K562 (cell line): ENCODE results near the gene RERE. TPM values are rescaled to one million over a fixed set of nuclear protein-coding genes. Genes with fewer than 3 reads are reported as not detected.

Experiments
- ATAC-seq: fragments of 200-7000 bp; cut with Tn5 transposase; 3 replicates; pipeline ENCODE4 v1.9.1; 2020; ENCODE audit warnings: moderate library complexity
- BruUV-seq: library from RNA; stranded (reverse); fragments of 400-500 nt; replicated peaks from 2 replicates; lab custom pipeline; 2021; lab: Mats Ljungman, UMichigan
- CTCF ChIA-PET: fragments of 300-600 bp; formaldehyde crosslinking; extraction: SDS; loops from one replicate; lab custom pipeline; 2021; ENCODE audit warnings: low intra/inter-chr PET ratio; lab: Yijun Ruan, JAX
- POLR2A ChIA-PET: fragments of 300-600, 350-650 bp; sonication (Branson Sonifier 250); formaldehyde crosslinking; extraction: SDS; loops from one replicate; lab custom pipeline; 2021; ENCODE audit warnings: antibody characterized with exemption, inconsistent platforms; lab: Yijun Ruan, JAX
- DNase-seq, 4 experiments: peaks; one replicate each; pipeline versions ENCODE4 v3.0.0 to v3.0.0-alpha.2; 2011 to 2018; ENCODE audit warnings: low spot score in 3 of 4, mixed read lengths in 3 of 4; ENCODE audit errors: extremely low read depth in 1 of 4
- FAIRE-seq: peaks from 2 replicates; lab custom pipeline; 2011; peaks lifted over from hg19 to GRCh38; lab: Jason Lieb, UNC
- H2AFZ ChIP-seq: 2 replicates; pipeline ENCODE4 v1.6.0; 2011; ENCODE audit warnings: low read depth, low read length, control low read depth, inconsistent platforms
- H3K27ac ChIP-seq: fragments of 200-600 bp; 3 replicates; pipeline ENCODE4 v1.8.0; 2011; ENCODE audit warnings: low read depth, mild to moderate bottlenecking, control low read depth, inconsistent platforms, low read length, moderate library complexity, mixed read lengths; ENCODE audit errors: extremely low read depth
- H3K27me3 ChIP-seq, 2 experiments: fragments of 300-600 bp in 1 of 2; 2 replicates in 1 of 2; 3 replicates in 1 of 2; pipeline versions ENCODE4 v1.6.0 to v1.8.0; 2011; ENCODE audit warnings: inconsistent platforms in 2 of 2, low read length in 2 of 2, mild to moderate bottlenecking in 1 of 2, mixed read lengths in 1 of 2, moderate library complexity in 1 of 2; ENCODE audit not compliant: control insufficient read depth in 2 of 2, insufficient read depth in 2 of 2
- H3K36me3 ChIP-seq: fragments of 300-600 bp; 3 replicates; pipeline ENCODE4 v1.8.0; 2011; ENCODE audit warnings: mild to moderate bottlenecking, low read length, inconsistent platforms; ENCODE audit not compliant: control insufficient read depth, insufficient read depth
- H3K4me1 ChIP-seq, 2 experiments: fragments of 200-600 bp in 1 of 2; replicated peaks in 1 of 2; 2 replicates in 1 of 2; 3 replicates in 1 of 2; pipeline versions ENCODE4 v1.5.1 to v1.8.0; 2011; ENCODE audit warnings: inconsistent platforms in 2 of 2, low read length in 2 of 2, mild to moderate bottlenecking in 1 of 2, mixed read lengths in 1 of 2, moderate library complexity in 1 of 2; ENCODE audit not compliant: control insufficient read depth in 2 of 2, insufficient read depth in 2 of 2
- H3K4me2 ChIP-seq: 2 replicates; pipeline ENCODE4 v1.6.1; 2011; ENCODE audit warnings: low read length, control low read depth, inconsistent platforms, mixed read lengths; ENCODE audit not compliant: insufficient read depth
- H3K4me3 ChIP-seq: fragments of 200-600 bp; sonication (generic), shearing (Covaris generic); 2 replicates; pipeline ENCODE4 v1.5.1; 2016; ENCODE audit warnings: control low read depth, inconsistent platforms
- H3K79me2 ChIP-seq: fragments of 200-600 bp; 3 replicates; pipeline ENCODE4 v1.8.0; 2011; ENCODE audit warnings: low read length, inconsistent platforms; ENCODE audit not compliant: control insufficient read depth, insufficient read depth
- H3K9ac ChIP-seq, 2 experiments: 2 replicates each; pipeline versions ENCODE4 v1.6.0 to v1.6.1; 2011; ENCODE audit warnings: low read depth in 2 of 2, low read length in 2 of 2, control low read depth in 1 of 2, inconsistent platforms in 1 of 2, mild to moderate bottlenecking in 1 of 2, mixed read lengths in 1 of 2; ENCODE audit not compliant: insufficient read depth in 1 of 2
- H3K9me1 ChIP-seq: one replicate; pipeline ENCODE4 v1.6.0; 2011; ENCODE audit warnings: inconsistent platforms, mild to moderate bottlenecking, low read length, moderate library complexity; ENCODE audit not compliant: control insufficient read depth, insufficient read depth
- H3K9me3 ChIP-seq: replicated peaks from 2 replicates; pipeline ENCODE4 v1.5.1; 2011; ENCODE audit warnings: low read depth, low read length, inconsistent platforms; ENCODE audit not compliant: control insufficient read depth, insufficient read depth
- H4K20me1 ChIP-seq: replicated peaks from 2 replicates; pipeline ENCODE4 v1.6.1; 2011; ENCODE audit warnings: low read length, inconsistent platforms, mixed read lengths; ENCODE audit not compliant: control insufficient read depth, insufficient read depth
- BHLHE40 ChIP-seq: IDR thresholded peaks from 2 replicates; pipeline ENCODE4 v1.6.1; 2011; ENCODE audit warnings: low read length, improper control_type of control experiment
- HLTF ChIP-seq: fragments of 450-650 bp; IDR thresholded peaks from 2 replicates; pipeline ENCODE4 v1.6.1; 2016
- JUND ChIP-seq, 2 experiments: IDR thresholded peaks; 2 replicates in 1 of 2; 3 replicates in 1 of 2; pipeline ENCODE4 v1.6.1; 2011; ENCODE audit warnings: borderline replicate concordance in 2 of 2, low read depth in 2 of 2, low read length in 2 of 2, improper control_type of control experiment in 1 of 2, missing biosample characterization in 1 of 2, missing genetic modification characterization in 1 of 2, missing genetic modification reagents in 1 of 2
- RCOR1 ChIP-seq, 2 experiments: IDR thresholded peaks; 2 replicates each; pipeline ENCODE4 v1.6.1; 2012; ENCODE audit warnings: low read depth in 2 of 2, low read length in 2 of 2, borderline replicate concordance in 1 of 2, improper control_type of control experiment in 1 of 2
- TFAP4 ChIP-seq: sonication (generic); formaldehyde crosslinking; IDR thresholded peaks from 2 replicates; pipeline ENCODE4 v1.8.0; 2022; ENCODE audit warnings: missing genetic modification reagents, mild to moderate bottlenecking, moderate library complexity, borderline replicate concordance
- ZNF12 ChIP-seq: sonication (generic); formaldehyde crosslinking; IDR thresholded peaks from 2 replicates; pipeline ENCODE4 v1.4.0; 2020; ENCODE audit warnings: mild to moderate bottlenecking, missing genetic modification reagents
- WGBS: fragments of 100-300 bp; shearing (Covaris generic); methylation state at CpG from one replicate; pipeline ENCODE4 v1.1.6; 2016; ENCODE audit warnings: low coverage, mixed read lengths; ENCODE audit not compliant: insufficient coverage; ENCODE audit errors: missing lambda C conversion rate; 5-methylcytosine and 5-hydroxymethylcytosine counted together
- in situ Hi-C: fragments of 300-500 bp; cut with MboI; formaldehyde crosslinking; loops from 4 replicates; pipeline ENCODE4 v1.15.0; 2018; ENCODE audit warnings: inconsistent platforms, mixed read lengths
- intact Hi-C: fragments of 100-400 bp; cut with micrococcal nuclease; formaldehyde crosslinking; loops from 2 replicates; pipeline ENCODE4 v1.14.2; 2022
- polyA plus RNA-seq, 8 experiments: library from polyadenylated mRNA; depleted of rRNA in 4 of 8; stranded (reverse) in 5 of 8; unstranded in 3 of 8; fragments of >200 nt; fragmentation: Nextera tagmentation in 2 of 8; fragmentation: Illumina TruSeq in 1 of 8; extraction: Ambion mirVana in 2 of 8; extraction: Trizol in 1 of 8; gene quantifications; 2 replicates each; pipeline versions ENCODE4 v1.2.1 to v1.2.3, GENCODE V29; 2011 to 2014; ENCODE audit warnings: inconsistent platforms in 1 of 8, missing spikeins in 1 of 8
- total RNA-seq, 7 experiments: library from RNA; depleted of rRNA in 6 of 7; stranded (reverse); fragments of >200 nt in 6 of 7; fragmentation: Illumina TruSeq in 2 of 7; extraction: Trizol in 2 of 7; gene quantifications; 2 replicates each; pipeline versions ENCODE4 v1.2.1 to v1.2.3, GENCODE V29; 2011 to 2021; ENCODE audit warnings: low replicate concordance in 1 of 7

The RERE gene
- total and polyA plus RNA-seq, 9 of the 15 experiments (the other 6 are each of a cell fraction or from before 2014, with no cell fraction given), result 3.0 to 51.5 (median 13.4) TPM

GRCh38 chr1:8844501-8845006 is 27.1 kb upstream of the RERE start:
- DNase-seq (peak in 3 of 4 experiments; percentile 25 to 65 (median 56)), FAIRE-seq (peak; percentile 71), ATAC-seq (peak; percentile 57)
- no peak overlapping the region for H3K4me3 ChIP-seq
- H2AFZ ChIP-seq, result peak overlapping the region; percentile 6; the same call in 1 of the 2 replicates
- intact Hi-C loops (loop anchor here (5.0 kb wide), 1 partner anchor 117 kb away; no protein-coding TSS in a partner anchor), in situ Hi-C loops (no loop called here)
- no peaks in the 10 kb centered on the region for H3K79me2 ChIP-seq
- no peaks in the 10 kb centered on the region for H3K27me3 ChIP-seq
- BruUV-seq, result no TSS peak
- peak overlapping the region in 1 of 2 experiments; percentile 65; a peak in 1 of 4 replicates for H3K9ac ChIP-seq
- H4K20me1 ChIP-seq, result no peaks in the 10 kb centered on the region
- 14% methylated on average over 7 of the region's 7 CpGs for WGBS
- TF ChIP-seq ZNF12 (CRISPR knock-in tag) (peak; percentile 39; the same call in 1 of the 2 replicates), HLTF (no peak), RCOR1 (IDR thresholded peaks at IDR 0.05; ENCODE audit: borderline replicate concordance in 1 of 2, low read depth in 2 of 2, low read length in 2 of 2) (0 out of 4 replicates have a peak, but pooled peaks of 1 of the 2 experiments have one; percentile 5), JUND (IDR thresholded peaks at IDR 0.05; ENCODE audit: borderline replicate concordance, low read depth, low read length) (peak; percentile 18; the same call in 1 of the 2 replicates), JUND (tag; IDR thresholded peaks at IDR 0.05; ENCODE audit: borderline replicate concordance, low read depth, low read length) (no peak), TFAP4 (CRISPR knock-in tag) (peak; percentile 71), BHLHE40 (peak; percentile 34; the same call in 1 of the 2 replicates)
- H3K9me1 ChIP-seq, result no peaks in the 10 kb centered on the region
- H3K4me1 ChIP-seq, result peaks cover 7 to 20% of the 10 kb centered on the region in 2 experiments; a peak in 4 of 5 replicates
- H3K27ac ChIP-seq, result no peak overlapping the region
- peak overlapping the region; percentile 23; the same call in 1 of the 2 replicates for H3K4me2 ChIP-seq
- no peaks in the 10 kb centered on the region for H3K9me3 ChIP-seq
- CTCF ChIA-PET, result no interaction called here
- H3K36me3 ChIP-seq, result no peaks in the 10 kb centered on the region
- POLR2A ChIA-PET, result interaction anchor here (0.6 to 7.7 kb wide), 9 partner anchors 10 to 896 kb away, joined by 3 to 99 read pairs (median 3); partner anchors contain the start of gene ENO1
